Transverse colon (tissue), 4 donors: Measurements from ENCODE around the gene BCL11B. TPM values are rescaled to one million over a fixed set of nuclear protein-coding genes. Genes with fewer than 3 reads are reported as not detected.

Experiments
- DNase-seq: peaks from one replicate; pipeline ENCODE4 v3.0.0-alpha.2; 2019
- H3K27ac ChIP-seq, 4 donors: fragments of 200-600 bp; sonication (generic); 2 replicates each; pipeline ENCODE4 v1.5.1; 2016 to 2018; ENCODE audit warnings: inconsistent platforms in 4 of 4
- H3K27me3 ChIP-seq: fragments of 200-600 bp; sonication (generic); 2 replicates; pipeline ENCODE4 v1.5.1; 2017; ENCODE audit warnings: inconsistent platforms
- H3K36me3 ChIP-seq, 4 donors: fragments of 200-600 bp; sonication (generic); 2 replicates each; pipeline ENCODE4 v1.5.1; 2017 to 2019; ENCODE audit warnings: inconsistent platforms in 4 of 4
- H3K4me1 ChIP-seq, 4 donors: fragments of 200-600 bp; sonication (generic); 2 replicates each; pipeline ENCODE4 v1.5.1; 2017 to 2020; ENCODE audit warnings: inconsistent platforms in 4 of 4
- H3K4me3 ChIP-seq, 4 donors: fragments of 200-600 bp; sonication (generic); 1 replicate in 1 of 4; 2 replicates in 3 of 4; pipeline versions ENCODE4 v1.5.1 to v1.6.1; 2017 to 2019; ENCODE audit warnings: inconsistent platforms in 4 of 4
- H3K9me3 ChIP-seq, 2 donors: fragments of 200-600 bp; sonication (generic); 2 replicates each; pipeline ENCODE4 v1.5.1; 2017 to 2019; ENCODE audit warnings: inconsistent platforms in 2 of 2
- EP300 ChIP-seq: sonication (generic); formaldehyde crosslinking; IDR thresholded peaks from one replicate; pipeline ENCODE4 v1.6.1; 2017; ENCODE audit warnings: antibody characterized with exemption, low read depth
- POLR2A ChIP-seq: fragments of 450-650 bp; IDR thresholded peaks from one replicate; pipeline ENCODE4 v1.6.1; 2016; ENCODE audit warnings: antibody characterized with exemption, mild to moderate bottlenecking, moderate library complexity
- POLR2AphosphoS5 ChIP-seq, 3 donors: sonication (generic); formaldehyde crosslinking; IDR thresholded peaks; one replicate each; pipeline ENCODE4 v1.6.1; 2016; ENCODE audit warnings: antibody characterized with exemption in 3 of 3
- WGBS, 2 donors: methylation state at CpG; one replicate each; pipeline ENCODE4 v1.1.5; 2018; ENCODE audit warnings: low coverage in 1 of 2; 5-methylcytosine and 5-hydroxymethylcytosine counted together
- in situ Hi-C, 4 donors: fragments of 200-750 bp; cut with MboI; loops; one replicate each; pipeline versions ENCODE4 v1.15.0 to v1.15.1; 2017; ENCODE audit warnings: low sequenced_read_pairs in 3 of 4, low pct_ligation_motif_present in 1 of 4, low pct_unique_long_range_greater_than_20kb in 1 of 4
- intact Hi-C: fragments of 100-400 bp; cut with DNase I; formaldehyde crosslinking; loops from one replicate; pipeline ENCODE4 v1.15.1; 2023; ENCODE audit warnings: low total_unique reads
- total RNA-seq, 4 donors: library from RNA; depleted of rRNA; stranded (reverse); fragments of >200 nt; gene quantifications; one replicate each; pipeline ENCODE4 v1.1.0, GENCODE V29; 2016
- TF ChIP-seq, protein P1 (sequence below), 5 experiments: fragments of 200-600 bp in 3 of 5; fragments of 450-650 bp in 2 of 5; sonication (generic) in 3 of 5; IDR thresholded peaks; 1 replicate in 2 of 5; 2 replicates in 3 of 5; pipeline ENCODE4 v1.5.1; 2016 to 2017; ENCODE audit warnings: antibody characterized with exemption in 5 of 5, inconsistent platforms in 3 of 5, mild to moderate bottlenecking in 2 of 5, moderate library complexity in 1 of 5

Gene BCL11B
- total RNA-seq, 4 donors from 2014 or later, result 0.37 to 4.8 (median 3.7) TPM

DNA sequence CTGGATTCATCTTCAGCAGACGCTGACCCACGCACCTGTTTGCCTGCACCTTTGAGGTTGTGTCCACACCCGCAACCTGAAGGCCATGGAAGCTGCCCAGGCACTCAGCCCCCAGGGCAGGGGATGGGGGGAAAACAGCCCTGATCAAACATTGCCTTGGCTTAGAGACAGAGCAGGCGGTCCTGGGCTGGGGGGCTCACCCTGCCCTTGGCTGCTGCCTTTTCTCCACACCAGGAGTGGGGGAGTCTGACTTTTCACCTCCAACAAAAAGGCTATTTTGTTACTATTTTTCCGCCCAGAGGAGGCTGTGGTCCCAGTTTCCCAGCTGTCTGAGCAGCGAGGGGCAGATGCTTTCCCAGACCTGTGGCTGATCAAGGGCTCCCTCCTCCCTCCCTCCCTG, 24.2 kb downstream of the BCL11B start:
- no peaks in the 10 kb centered on the region for H3K9me3 ChIP-seq
- no peak overlapping the region for H3K4me3 ChIP-seq
- no peak for TF ChIP-seq POLR2A
- TF ChIP-seq POLR2AphosphoS5 (IDR thresholded peaks at IDR 0.05), result no peak
- TF ChIP-seq, protein P1, sequence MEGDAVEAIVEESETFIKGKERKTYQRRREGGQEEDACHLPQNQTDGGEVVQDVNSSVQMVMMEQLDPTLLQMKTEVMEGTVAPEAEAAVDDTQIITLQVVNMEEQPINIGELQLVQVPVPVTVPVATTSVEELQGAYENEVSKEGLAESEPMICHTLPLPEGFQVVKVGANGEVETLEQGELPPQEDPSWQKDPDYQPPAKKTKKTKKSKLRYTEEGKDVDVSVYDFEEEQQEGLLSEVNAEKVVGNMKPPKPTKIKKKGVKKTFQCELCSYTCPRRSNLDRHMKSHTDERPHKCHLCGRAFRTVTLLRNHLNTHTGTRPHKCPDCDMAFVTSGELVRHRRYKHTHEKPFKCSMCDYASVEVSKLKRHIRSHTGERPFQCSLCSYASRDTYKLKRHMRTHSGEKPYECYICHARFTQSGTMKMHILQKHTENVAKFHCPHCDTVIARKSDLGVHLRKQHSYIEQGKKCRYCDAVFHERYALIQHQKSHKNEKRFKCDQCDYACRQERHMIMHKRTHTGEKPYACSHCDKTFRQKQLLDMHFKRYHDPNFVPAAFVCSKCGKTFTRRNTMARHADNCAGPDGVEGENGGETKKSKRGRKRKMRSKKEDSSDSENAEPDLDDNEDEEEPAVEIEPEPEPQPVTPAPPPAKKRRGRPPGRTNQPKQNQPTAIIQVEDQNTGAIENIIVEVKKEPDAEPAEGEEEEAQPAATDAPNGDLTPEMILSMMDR (IDR thresholded peaks at IDR 0.05), result no peak
- TF ChIP-seq EP300, result no peak
- H3K27me3 ChIP-seq, result peaks cover 37% of the 10 kb centered on the region
- no peak for DNase-seq
- 71% methylated on average over 6 of the region's 6 CpGs; no CpG with 5 or more reads in 1 of the 2 donors for WGBS, 2 donors
- H3K27ac ChIP-seq, result peak overlapping the region in 1 of 4 donors; percentile 13
- peaks cover 0 to 13% (median 8%) of the 10 kb centered on the region in 4 donors for H3K4me1 ChIP-seq
- intact Hi-C loops (no loop called here), in situ Hi-C loops (no loop called here)
- no peaks in the 10 kb centered on the region for H3K36me3 ChIP-seq

DNA sequence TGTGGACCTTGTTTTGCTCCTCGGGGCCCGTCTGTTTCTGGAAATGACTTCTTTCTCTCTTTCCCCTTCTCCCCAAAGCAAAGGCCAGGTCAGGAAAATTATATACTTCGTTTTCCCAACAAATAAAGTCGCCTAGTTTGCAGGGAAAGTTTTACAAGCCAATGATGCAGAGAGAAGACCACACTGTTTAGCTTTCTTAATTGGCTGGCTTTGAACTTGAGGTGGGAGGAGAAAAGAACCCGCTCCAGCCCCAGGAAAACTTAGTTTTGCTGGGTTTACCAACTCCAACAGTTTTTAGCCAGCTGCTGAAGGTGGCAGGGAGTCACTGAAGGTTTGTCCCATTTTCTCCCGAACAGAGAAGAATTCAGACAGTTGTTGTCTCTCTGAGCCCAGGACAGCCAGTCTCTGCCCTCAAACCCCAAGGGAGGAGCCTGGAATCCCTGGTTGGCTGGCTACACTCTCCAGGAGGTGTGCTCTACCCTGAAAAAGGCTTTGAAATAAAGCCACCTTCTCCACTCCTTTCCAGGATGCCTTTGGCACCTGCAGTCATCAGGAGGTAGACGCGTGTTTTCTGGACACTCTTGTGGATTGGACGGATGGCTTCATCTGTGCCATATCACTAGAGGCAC, 24.8 kb downstream of the BCL11B start:
- Histone ChIP-seq H3K4me3 (peak overlapping the region in 1 of 4 donors; percentile 28), H3K9me3 (no peaks in the 10 kb centered on the region), H3K27ac (peak overlapping the region; percentile 13 to 46 (median 26)), H3K4me1 (peaks cover 0 to 13% (median 8%) of the 10 kb centered on the region in 4 donors), H3K36me3 (no peaks in the 10 kb centered on the region), H3K27me3 (peaks cover 37% of the 10 kb centered on the region)
- DNase-seq, result no peak
- intact Hi-C loops, result no loop called here
- TF ChIP-seq POLR2A (no peak), POLR2AphosphoS5 (IDR thresholded peaks at IDR 0.05) (no peak), EP300 (no peak)
- TF ChIP-seq, protein P1 (IDR thresholded peaks at IDR 0.05), result no peak
- in situ Hi-C loops, result no loop called here
- 9 to 58% methylated on average over 4 to 9 of the region's 9 CpGs for WGBS, 2 donors

DNA sequence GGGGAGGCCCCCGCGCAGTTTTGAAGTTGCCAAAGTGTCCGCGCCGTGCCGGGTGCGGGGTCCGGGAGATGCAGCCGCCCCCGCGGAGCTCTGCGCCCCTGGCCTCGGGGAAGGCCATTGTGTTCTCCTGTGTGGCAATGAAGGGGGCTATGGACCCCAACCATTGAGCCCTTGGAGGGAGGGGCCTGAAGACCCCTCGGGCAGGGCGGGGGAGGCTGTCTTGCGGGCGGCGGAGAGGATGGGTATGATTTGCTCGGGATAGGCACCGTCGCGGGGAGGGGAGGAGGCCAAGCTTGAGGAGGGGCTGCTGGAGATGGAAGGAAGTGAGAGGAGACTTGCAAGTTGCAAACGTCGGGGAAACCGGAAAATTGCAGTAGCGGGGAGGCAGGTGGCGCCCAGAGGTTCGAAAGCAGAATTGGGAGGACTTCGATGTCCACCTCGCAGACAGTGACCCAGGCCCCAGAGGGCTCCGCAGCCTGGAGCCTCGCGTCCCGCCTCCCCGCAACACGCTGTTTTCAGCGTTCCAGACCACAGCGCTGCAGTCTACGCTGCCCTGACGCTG, 25.4 kb downstream of the BCL11B start:
- peak overlapping the region in 1 of 4 donors; percentile 28 for H3K4me3 ChIP-seq

More for the DNA sequence above, 25.4 kb downstream of the BCL11B start:
- Histone ChIP-seq H3K36me3 (no peaks in the 10 kb centered on the region), H3K27ac (peak overlapping the region; percentile 21 to 46 (median 26)), H3K4me1 (peaks cover 0 to 13% (median 8%) of the 10 kb centered on the region in 4 donors), H3K9me3 (no peaks in the 10 kb centered on the region), H3K27me3 (peaks cover 37% of the 10 kb centered on the region)
- 45% methylated on average over 15 to 37 of the region's 40 CpGs for WGBS, 2 donors
- in situ Hi-C loops (no loop called here), intact Hi-C loops (no loop called here)
- no peak for DNase-seq
- TF ChIP-seq, protein P1 (IDR thresholded peaks at IDR 0.05), result no peak
- no peak for TF ChIP-seq POLR2A
- TF ChIP-seq EP300, result no peak
- TF ChIP-seq POLR2AphosphoS5 (IDR thresholded peaks at IDR 0.05), result no peak
